ENCODE measurements around the gene ACSL5.
"Not testable (repeated sequence)": the region's sequence is repeated elsewhere in the genome, so short reads cannot be mapped to it uniquely, and the experiment has no call there.

The ACSL5 gene

GRCh38 chr10:112371326-112371725 is 2.6 kb upstream of the ACSL5 start:
- not testable (repeated sequence) for H3K4me3 ChIP-seq, H3K27ac ChIP-seq

- not testable (repeated sequence) for H3K4me3 ChIP-seq, H3K27ac ChIP-seq
Measured at GRCh38 chr10:112372182-112372810, 1.6 kb upstream of the ACSL5 start.

DNA sequence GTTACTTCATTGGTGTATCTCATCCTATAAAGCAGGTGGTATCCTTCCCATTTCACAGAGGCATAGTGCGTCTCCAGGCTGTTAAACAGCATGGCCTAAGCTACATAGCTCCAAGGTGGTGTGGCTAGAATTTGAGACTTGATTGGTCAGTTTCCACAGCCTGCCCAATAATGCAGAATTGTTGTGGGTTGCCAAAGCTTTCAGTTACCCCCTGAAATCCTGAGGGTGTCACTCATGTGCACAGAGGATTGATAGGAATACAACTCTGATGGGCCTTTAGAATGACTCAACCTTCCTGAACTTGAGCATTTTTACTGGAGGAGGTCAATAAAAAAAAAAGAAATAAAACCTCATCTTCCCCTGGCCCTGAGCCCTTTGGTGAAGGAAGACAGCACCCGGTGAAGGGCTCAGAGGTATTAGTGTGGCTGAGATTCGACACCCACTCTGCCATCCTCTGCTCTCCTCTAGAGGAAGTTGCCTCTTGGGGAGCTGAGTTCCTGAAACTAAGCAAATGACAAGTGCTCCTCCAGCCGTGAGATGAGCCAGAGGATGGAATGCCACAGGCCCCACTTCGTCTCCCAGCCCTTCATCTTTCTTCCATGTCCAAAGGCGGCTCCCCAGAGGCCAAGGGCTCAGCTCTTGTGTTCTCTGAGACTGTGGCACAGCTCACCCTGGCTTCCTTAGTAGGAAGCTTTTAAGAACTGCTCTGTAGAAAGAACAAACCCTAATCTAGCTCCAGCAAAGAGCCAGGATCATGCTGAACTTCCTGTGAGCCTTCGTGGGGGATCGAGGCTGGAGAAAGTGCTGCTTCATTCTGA is 1.0 kb downstream of the ACSL5 start:
- Histone ChIP-seq H3K4me3 (peak overlapping the region; percentile 18 to 51 (median 43)), H3K27ac (peak overlapping the region in 20 of 21 experiments; percentile 70 to 95 (median 87))

DNA sequence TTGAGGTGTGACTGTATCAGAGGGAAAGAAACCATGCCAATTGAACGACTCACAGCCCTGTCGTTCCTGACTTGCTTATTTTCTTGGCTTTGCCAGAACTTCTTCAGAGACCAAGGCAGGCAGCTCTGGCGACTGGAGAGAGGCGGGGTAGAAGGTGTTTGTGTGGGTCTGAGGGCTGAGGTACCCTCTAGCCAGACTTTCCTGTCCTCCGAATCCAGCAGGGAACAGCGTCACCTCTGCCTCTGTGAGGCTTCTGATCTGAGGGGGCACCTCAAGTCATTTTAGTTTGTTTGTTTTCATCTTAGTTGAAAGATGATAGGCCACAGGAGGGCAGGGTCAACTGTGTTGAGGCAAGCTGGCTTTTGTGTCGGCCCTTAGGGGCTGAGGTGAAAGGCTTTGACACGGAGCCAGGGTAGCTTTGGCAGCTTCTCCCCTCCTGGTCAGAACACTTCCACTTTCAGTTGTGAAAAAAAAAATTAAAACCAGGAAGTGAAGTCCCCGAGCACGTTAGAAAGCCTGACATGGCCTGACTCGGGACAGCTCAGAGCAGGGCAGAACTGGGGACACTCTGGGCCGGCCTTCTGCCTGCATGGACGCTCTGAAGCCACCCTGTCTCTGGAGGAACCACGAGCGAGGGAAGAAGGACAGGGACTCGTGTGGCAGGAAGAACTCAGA is 1.9 kb downstream of the ACSL5 start:
- Histone ChIP-seq H3K27ac (peak overlapping the region; percentile 66 to 95 (median 87)), H3K4me3 (peak overlapping the region; percentile 20 to 51 (median 43))

- peak overlapping the region; percentile 66 to 95 (median 87) for H3K27ac ChIP-seq
- peak overlapping the region; percentile 20 to 51 (median 43) for H3K4me3 ChIP-seq
Measured at GRCh38 chr10:112376396-112376790, 2.5 kb downstream of the ACSL5 start.

- Histone ChIP-seq H3K4me3 (peak overlapping the region in 3 of 7 experiments; percentile 20 to 43 (median 38)), H3K27ac (peak overlapping the region in 11 of 21 experiments; percentile 70 to 95 (median 86))
Measured at GRCh38 chr10:112377116-112377515, 3.2 kb downstream of the ACSL5 start.

DNA sequence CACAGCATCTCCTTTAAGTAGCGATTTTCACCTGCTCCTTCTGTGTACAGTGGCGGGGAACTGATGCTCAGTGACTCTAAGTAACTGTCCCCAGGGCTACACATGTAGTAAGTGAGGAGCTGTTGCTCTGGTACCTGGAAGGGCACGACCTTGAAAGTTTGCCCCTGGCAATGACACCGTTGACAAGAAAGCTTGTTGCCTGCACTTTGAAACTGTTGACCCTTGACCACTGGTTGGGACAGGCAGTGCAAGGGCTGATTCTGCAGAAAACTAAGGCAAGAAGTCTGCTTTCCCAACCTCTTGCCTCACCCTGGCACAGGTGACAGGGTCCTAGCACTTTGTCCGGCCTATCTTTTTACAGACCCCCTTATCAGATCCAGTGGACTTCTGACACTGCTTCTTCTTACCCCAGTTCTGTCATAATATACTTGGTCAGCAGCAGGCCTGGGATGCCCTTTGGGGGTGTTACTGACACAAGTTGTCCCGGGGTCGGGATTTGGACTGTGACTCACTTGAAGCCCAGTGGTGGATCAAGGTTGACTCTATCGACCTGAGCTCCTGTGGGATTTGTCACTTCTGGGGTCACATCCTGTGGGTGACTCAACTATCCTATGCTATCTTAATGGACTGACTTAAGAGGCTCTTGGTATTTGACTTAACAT is 5.8 kb downstream of the ACSL5 start:
- Histone ChIP-seq H3K27ac (no peak overlapping the region), H3K4me3 (no peak overlapping the region)

- Histone ChIP-seq H3K4me3 (no peak overlapping the region), H3K27ac (no peak overlapping the region)
Measured at GRCh38 chr10:112382515-112383235, 8.8 kb downstream of the ACSL5 start.

DNA sequence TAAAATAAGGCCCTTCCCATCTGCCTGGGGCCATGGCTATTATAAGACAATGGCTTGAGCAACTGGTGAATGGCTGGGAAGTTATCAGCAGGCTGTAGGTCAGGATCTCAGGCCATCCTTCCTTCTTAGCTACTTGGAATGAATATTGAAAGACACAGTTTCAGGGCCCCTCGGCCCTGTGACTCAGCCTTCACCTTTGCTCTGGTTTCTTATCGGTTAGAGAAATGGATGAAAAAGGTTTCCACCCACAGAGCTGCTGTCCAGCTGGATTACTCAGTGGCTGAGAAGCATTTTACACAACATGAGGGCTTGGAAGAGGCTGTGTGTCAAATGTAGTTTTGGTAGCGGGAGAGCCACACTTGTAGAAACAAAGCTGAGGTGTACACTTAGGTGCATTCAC is 9.4 kb downstream of the ACSL5 start:
- no peak overlapping the region for H3K4me3 ChIP-seq
- no peak overlapping the region for H3K27ac ChIP-seq

DNA sequence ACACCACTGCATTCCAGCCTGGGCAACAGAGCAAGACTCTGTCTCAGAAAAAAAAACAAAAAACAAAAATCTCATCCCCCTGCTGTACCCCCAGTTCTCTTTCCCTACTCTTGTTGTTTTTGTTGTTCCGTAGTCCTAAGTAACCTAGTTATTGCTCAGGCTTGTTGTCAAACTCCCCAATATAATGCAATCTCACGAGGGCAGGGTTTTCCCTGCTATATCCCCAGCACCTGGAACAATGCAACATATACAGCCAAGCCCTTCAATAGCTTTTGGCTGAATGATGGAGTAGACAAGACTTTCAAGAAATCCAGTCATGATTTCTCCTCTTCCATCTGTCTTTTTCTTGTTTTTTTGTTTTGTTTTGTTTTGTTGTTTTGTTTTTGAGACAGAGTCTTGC is 10.2 kb downstream of the ACSL5 start:
- H3K27ac ChIP-seq, result no peak overlapping the region
- H3K4me3 ChIP-seq, result no peak overlapping the region

DNA sequence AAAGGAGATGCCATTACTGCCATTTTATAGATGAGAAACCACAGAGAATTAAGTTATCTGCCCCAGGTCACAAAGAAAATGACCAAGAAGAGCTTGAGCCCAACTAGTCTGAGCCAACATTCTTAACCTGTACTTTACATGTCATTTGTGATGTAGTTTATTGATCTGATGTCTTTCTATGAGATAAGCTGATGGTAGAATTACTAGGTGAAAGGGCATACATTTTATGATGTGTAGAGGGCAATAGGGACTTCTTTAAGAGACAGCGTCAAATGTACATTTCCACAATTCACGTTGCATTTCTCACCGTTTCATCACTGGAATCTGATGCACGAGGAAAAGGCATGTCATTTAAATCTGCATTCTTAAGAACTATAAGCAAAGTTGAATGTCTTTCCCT is 11.3 kb downstream of the ACSL5 start:
- Histone ChIP-seq H3K4me3 (no peak overlapping the region), H3K27ac (no peak overlapping the region)

DNA sequence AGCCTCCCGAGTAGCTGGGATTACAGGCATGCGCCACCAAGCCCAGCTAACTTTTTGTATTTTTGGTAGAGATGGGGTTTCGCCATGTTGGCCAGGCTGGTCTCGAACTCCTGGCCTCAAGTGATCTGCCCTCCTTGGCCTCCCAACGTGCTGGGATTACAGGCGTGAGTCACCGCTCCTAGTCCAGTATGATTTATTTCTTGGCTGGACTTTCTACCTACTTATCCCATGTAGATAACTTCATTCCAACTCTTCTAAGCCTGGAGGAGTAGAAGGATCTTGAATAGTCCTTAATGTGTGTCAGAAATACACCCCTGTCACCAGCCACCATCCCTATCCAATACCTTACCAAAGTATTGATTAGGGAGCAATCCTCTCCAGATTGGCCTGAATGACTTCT is 14.1 kb downstream of the ACSL5 start:
- peak overlapping the region in 1 of 21 experiments; percentile 47 for H3K27ac ChIP-seq
- not testable (repeated sequence) for H3K4me3 ChIP-seq

DNA sequence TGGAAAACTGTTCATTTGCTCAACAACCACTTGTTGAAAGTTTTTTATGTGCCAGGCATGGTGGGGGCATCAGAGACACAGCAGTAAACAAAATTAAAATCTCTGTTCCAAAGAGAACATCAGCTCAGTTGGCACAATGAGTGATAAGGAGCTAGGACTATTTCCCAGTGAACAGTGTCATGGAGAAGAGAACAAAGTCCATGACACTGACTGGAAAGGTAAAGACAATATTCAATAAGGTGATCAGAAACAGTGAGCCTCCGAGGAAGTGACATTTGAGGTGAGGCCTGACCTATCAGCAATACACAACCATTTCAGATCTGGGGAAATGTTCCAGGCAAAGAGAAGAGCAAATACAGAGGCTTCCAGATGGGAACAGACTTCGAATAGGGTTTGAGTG is 14.6 kb downstream of the ACSL5 start:
- H3K27ac ChIP-seq, result peak overlapping the region in 3 of 21 experiments; percentile 34 to 61 (median 47)
- no peak overlapping the region for H3K4me3 ChIP-seq

GRCh38 chr10:112389271-112389822 is 15.4 kb downstream of the ACSL5 start:
- H3K4me3 ChIP-seq, result no peak overlapping the region
- H3K27ac ChIP-seq, result peak overlapping the region in 12 of 21 experiments; percentile 6 to 76 (median 52)

DNA sequence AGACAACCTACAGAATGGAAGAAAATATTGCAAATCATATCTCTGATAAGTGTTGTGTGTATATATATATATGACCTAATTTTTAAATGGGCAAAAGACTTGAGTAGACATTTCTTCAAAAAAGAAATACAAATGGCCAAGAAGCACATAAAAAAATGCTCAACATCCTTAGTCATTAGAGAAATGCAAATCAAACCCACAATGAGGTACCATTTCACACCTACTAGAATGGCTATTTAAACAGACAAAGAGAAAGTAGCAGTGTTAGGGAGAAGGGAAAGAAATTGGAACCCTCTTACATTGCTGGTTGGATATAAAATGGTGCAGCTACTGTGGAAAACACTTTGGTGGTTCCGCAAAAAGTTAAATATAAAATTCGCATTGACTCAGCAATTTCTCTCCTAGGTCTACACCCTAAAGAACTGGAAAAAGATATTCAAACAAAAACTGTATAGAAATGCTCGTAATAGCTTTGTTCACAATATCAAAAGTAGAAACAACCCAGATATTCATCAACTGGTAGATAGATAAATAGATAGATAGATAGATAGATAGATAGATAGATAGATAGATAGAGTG is 16.3 kb downstream of the ACSL5 start:
- Histone ChIP-seq H3K4me3 (no peak overlapping the region), H3K27ac (peak overlapping the region in 11 of 21 experiments; percentile 6 to 76 (median 48))

DNA sequence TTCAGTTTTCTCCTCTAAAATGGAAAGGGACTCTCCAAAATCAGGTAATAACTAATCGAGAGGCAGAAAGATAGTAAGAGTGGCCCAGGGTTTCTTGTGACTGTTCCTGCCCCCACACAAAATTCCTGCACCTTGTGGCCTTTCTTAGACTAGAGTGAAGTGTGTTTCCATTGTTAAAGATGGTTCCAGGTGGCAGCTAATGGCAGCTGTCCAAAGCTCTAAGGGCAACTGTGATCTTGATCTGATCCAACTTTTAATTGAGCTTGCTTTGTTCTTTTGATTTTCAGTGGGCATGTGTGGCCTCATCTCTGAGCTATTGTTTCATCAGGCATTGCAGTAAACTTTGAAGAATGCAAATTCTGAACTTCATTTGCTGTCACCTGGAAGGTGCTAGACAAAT is 19.4 kb downstream of the ACSL5 start:
- Histone ChIP-seq H3K27ac (no peak overlapping the region), H3K4me3 (no peak overlapping the region)

DNA sequence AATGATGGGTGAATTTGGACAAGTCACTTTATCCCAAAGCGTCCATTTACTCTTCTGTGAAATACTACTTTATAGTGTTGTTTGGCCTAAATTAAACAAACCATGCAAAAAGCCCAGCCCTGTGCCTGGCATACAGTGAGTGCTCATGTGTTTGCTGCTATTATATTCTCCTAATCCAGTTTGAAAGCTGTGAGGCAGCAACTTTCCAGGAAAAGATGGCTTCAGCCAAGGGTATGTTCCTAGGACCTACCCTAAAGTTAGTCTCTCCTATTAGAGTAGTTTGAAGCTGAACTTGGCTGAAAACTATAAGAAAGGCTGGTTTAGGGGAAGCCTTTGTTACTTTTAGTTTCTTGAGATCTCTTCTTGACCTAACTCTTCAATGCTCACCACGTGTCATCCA is 19.9 kb downstream of the ACSL5 start:
- peak overlapping the region in 1 of 21 experiments; percentile 28 for H3K27ac ChIP-seq
- no peak overlapping the region for H3K4me3 ChIP-seq

DNA sequence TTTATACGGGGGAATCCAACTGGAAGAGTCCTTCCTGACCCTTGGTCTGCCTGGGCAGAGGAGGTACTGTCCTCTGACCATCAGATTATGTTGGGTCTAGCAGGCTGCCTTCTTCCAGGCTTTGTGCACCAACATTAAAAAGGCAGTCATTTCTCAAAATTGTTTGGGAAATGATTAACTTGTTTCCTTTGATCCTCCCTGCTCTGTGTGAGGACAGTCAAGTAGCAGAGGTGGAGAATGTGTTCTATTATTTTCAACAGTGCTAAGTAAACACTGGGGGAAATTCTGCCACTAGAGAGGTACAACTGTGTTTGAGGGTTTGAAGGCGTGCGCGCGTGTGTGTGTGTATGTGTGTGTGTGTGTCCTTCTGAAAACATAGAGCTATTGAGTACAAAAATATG is 20.6 kb downstream of the ACSL5 start:
- Histone ChIP-seq H3K27ac (peak overlapping the region in 1 of 21 experiments; percentile 28), H3K4me3 (no peak overlapping the region)

Data from skin epidermis (tissue), 12 donors.